RPMI7951 (cell line): Measurements from ENCODE around the gene RANGAP1. TPM values are rescaled to one million over a fixed set of nuclear protein-coding genes. Genes with fewer than 3 reads are reported as not detected.
A peak's percentile ranks its signal among the peaks of the same experiment; 100 is the strongest.

Experiments
- DNase-seq: peaks from one replicate; pipeline ENCODE4 v3.0.0-alpha.2; 2012; ENCODE audit warnings: low read depth
- total RNA-seq: library from RNA; depleted of rRNA; stranded (reverse); fragments of >200 nt; shearing (Covaris generic); gene quantifications from 2 replicates; pipeline ENCODE4 v1.2.3, GENCODE V29; 2014; rRNA removed

RANGAP1 gene
- 68.4 and 72.0 TPM in 2 replicates for total RNA-seq

GRCh38 chr22:41285820-41286638 is at the start of gene RANGAP1:
RANGAP1 (minus strand) TSS chr22:41286187; CDS start chr22:41281044, 5,143 bp downstream.
- peak; percentile 96 for DNase-seq

- DNase-seq = no peak
Observed at GRCh38 chr22:41334951-41335635, 49.1 kb upstream of the RANGAP1 start.

GRCh38 chr22:41334215-41334614 is 48.2 kb upstream of the RANGAP1 start:
- no peak for DNase-seq

GRCh38 chr22:41333806-41334205 is 47.8 kb upstream of the RANGAP1 start:
- DNase-seq = no peak

GRCh38 chr22:41332217-41332939 is 46.4 kb upstream of the RANGAP1 start:
- DNase-seq = no peak

- no peak for DNase-seq
Observed at GRCh38 chr22:41330169-41330568, 44.2 kb upstream of the RANGAP1 start.

GRCh38 chr22:41327124-41327523 is 41.1 kb upstream of the RANGAP1 start:
- no peak for DNase-seq

- no peak for DNase-seq
Observed at GRCh38 chr22:41324821-41325528, 39.0 kb upstream of the RANGAP1 start.

- no peak for DNase-seq
Observed at GRCh38 chr22:41320416-41321240, 34.6 kb upstream of the RANGAP1 start.

- DNase-seq = no peak
Observed at GRCh38 chr22:41315586-41315985, 29.6 kb upstream of the RANGAP1 start.

- DNase-seq = no peak
Observed at GRCh38 chr22:41314821-41315220, 28.8 kb upstream of the RANGAP1 start.

- no peak for DNase-seq
Observed at GRCh38 chr22:41311487-41311886, 25.5 kb upstream of the RANGAP1 start.

- DNase-seq = no peak
Observed at GRCh38 chr22:41310336-41310735, 24.3 kb upstream of the RANGAP1 start.

GRCh38 chr22:41308544-41308947 is 22.6 kb upstream of the RANGAP1 start:
- DNase-seq = no peak

- DNase-seq = peak; percentile 50
Observed at GRCh38 chr22:41308054-41308453, 22.1 kb upstream of the RANGAP1 start.

GRCh38 chr22:41305646-41306045 is 19.7 kb upstream of the RANGAP1 start:
- peak; percentile 84 for DNase-seq

- no peak for DNase-seq
Observed at GRCh38 chr22:41302811-41303210, 16.8 kb upstream of the RANGAP1 start.

GRCh38 chr22:41302021-41302767 is 16.2 kb upstream of the RANGAP1 start:
- DNase-seq = no peak

- DNase-seq = peak; percentile 78
Observed at GRCh38 chr22:41301085-41302020, 15.4 kb upstream of the RANGAP1 start, which contains the start of gene ZC3H7B. ZC3H7B (plus strand) TSS chr22:41301525; CDS start chr22:41320661, 19,136 bp downstream.
